Stimulated activated CD4-positive, alpha-beta T cell treated with anti-CD3 and anti-CD28 coated beads, Interleukin-12 subunit alpha, Interleukin-12 subunit beta, amount 100 ng/mL, for 48 hours (primary cell): ENCODE data around the gene ACTRT3.
"Not testable (repeated sequence)": the region's sequence is repeated elsewhere in the genome, so short reads cannot be mapped to it uniquely, and the experiment has no call there.

ENCODE experiments used
- DNase-seq, 3 donors: peaks; one replicate each; pipeline ENCODE4 v3.0.0-alpha.2; 2020; ENCODE audit warnings: low read depth in 2 of 3, low spot score in 1 of 3

ACTRT3 gene

DNA sequence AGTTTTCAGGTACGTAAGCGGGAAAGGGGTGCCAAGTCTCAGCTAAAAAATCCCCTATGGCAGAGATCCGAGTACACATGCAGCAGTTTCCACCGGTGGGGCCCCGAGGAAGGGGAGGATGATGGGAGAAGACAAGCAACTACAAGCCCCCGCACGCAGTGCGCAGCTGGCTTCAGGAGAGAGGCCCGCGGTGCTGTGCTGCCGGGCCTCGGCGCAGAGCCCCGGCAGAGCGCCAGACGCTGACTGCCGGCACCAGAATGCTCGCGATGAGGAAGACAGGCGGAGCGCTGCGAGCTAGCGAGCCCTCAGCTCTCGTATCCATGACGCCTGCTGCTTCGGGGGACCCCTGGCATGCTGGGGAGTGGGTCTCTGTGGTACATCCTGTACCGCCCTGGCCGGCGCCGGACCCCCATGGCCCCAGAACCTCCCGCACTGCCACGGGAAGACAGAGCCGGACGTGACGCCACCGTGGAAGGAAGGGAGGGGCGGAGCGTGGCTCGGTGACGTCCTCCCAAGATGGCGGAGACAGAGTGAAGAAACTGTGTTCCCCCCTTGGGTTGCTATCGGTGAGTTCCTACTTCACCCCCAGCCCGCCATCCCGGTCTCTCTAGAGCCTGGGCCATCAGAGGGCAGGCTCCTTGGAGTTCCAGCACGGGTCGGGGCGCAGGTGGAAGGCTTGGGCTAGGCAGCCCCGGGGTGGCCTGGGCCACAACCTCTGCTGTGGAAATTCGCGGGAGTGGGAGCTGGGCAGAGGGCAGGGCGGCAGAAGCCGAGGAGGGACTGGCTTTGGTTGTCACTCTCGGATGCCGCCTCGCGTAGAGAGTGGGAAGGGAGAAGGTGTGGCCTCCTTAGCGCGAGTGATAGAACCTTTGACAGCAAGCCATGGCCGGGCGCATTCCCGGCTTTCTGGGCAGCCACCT is 3.8 kb upstream of the ACTRT3 start, which contains the start of gene MYNN:
Gene MYNN, plus strand, starts transcription at position 500 of the 920 bp plus-strand sequence. CDS start 900 bp downstream, outside the sequence.
- DNase-seq = peak; percentile 85 to 90 (median 87)

DNA sequence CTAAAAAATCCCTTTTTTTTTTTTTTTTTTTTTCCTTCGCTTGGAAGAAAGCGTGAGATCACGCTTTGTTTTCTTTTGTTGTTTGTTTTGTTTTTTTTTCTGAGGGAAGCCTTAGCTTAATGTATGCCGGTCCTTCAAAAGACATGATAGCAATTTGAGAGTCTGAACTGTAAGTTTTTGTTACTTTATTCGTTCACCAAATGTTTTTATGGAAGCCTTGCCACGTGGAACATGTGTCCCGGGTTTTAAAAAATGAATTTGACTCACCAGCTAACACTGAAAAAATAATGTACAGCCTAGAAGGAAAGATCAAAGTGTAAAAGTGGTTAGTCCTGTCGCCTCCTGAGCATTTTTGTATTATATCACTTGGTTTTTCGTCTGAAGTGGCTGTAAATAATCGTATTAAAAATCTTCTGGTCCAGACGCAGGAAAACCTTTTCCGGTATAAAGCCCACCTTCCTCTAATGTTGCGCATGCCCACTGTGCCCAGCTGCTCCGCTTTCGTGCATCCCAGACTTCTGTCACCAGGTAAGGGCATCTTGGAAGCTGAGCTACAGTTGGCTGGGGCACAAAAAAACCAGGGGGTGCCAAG is 3.0 kb upstream of the ACTRT3 start:
- DNase-seq = peak in 2 of 3 donors; percentile 43 to 47

DNA sequence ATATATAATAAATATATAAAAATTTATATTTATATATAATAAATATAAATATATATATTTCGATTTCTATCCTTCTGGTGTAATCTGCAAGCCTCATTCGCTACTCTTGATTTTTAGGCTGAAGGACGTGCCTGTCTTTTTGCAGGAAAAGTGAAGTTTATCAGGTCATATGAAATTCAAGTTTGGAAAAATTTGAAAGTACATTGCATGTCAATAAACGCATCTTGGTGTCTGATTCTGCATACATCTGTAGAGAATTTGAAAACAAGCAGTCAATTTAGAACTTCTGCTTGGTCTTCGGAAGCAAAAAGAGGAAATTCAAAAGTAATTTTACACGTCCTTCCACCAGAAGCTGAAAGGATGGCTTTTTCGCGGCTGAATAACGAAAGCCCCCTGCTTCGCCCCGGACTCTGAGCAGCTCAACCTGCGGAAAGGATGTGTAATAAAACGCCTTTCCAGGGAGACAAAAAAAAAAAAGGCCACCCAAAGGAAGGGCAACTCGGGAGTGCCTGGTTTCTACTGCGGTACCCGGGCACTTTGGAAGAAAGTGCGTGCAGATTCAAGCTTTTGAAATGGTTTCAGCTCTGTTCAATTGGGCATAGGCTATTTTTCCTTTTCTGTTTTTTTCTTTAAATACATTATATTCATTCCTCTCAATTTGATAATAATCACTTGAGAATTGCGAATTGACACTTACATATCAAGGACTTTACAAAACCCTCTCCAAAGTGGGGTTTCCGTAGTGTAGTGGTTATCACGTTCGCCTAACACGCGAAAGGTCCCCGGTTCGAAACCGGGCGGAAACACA is 2.3 kb upstream of the ACTRT3 start:
- peak; percentile 29 to 94 (median 35) for DNase-seq

DNA sequence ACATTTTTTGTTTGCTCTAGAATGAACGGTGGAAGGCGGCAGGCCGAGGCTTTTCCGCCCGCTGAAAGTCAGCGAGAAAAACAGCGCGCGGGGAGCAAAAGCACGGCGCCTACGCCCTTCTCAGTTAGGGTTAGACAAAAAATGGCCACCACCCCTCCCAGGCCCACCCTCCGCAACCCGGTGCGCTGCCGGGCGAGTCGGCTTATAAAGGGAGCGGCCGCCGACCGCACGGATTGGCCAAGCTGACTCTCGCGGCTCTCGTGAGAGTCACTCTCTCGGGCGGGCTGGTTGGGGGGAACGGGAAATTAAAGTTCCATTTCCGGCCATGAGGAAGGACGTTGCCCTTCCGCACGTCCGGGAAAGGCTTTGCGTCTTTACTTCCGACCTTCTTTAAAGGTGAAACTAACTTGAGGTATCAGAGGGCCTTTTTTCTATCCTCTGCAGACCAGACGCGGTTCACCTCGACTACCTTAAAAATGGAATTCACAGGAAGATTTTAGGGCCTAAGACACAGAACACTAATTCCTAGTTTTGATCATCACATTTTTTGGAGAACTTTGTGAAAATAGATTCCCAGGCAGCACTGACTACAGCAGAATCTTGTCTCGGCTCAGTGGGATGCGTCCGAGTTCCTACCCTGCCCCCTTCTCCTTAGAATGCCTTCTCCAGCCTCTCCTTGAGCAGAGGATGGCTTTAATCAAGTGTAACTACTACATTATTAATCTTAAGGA is 4.3 kb downstream of the ACTRT3 start, which contains the start of gene TERC:
Gene TERC, minus strand, starts transcription at position 179 of the 731 bp plus-strand sequence.
- peak; percentile 85 to 91 (median 87) for DNase-seq

DNA sequence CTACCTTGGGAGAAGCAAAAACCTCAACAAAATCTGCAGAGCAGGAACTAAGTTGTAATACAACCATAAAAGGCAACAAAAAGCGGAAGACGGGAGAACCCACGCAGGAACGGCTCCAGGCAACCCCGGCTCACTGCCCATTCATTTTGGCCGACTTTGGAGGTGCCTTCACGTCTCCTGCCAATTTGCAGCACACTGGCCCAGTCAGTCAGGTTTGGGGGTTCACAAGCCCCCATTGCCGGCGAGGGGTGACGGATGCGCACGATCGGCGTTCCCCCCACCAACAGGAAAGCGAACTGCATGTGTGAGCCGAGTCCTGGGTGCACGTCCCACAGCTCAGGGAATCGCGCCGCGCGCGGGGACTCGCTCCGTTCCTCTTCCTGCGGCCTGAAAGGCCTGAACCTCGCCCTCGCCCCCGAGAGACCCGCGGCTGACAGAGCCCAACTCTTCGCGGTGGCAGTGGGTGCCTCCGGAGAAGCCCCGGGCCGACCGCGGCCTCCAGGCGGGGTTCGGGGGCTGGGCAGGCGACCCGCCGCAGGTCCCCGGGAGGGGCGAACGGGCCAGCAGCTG is 5.0 kb downstream of the ACTRT3 start:
- peak; percentile 52 to 62 (median 57) for DNase-seq

DNA sequence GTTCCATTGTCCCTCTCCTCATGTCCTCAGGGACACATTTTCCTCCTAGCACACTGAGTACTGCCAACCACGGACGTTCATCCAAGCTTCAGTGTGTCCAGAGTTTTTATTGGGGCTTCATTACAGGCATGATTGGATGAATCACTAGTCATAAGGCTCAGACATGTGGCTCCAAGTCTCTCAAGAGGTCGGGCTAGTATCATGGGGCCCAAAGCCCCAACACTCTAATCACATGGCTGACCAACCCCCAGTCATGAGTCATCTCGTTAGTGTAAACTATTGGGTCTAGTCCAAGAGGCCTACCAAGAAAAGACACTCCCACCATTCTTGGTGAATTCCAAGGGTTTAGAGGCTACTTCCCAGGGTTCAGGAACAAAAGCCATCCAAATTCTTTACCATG is 8.9 kb downstream of the ACTRT3 start:
- DNase-seq = no peak

DNA sequence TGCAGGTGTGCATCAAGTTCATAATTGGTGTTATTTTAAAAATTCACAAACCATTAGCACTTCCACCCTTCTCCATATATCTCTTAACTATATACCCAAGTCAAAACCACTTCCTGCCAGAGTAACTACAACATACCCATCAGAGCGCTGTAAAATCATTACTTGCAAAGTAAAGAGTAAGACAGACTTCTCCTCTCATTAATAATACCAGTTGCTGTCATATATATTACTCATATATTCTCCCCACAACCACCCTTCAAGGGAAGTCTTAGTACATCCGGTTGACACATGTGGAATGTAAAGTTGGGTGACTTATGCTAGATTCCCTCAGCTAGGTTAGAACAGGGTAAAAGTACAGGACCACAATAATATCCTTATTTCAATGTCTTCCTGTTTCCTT is 10.1 kb downstream of the ACTRT3 start:
- no peak for DNase-seq

DNA sequence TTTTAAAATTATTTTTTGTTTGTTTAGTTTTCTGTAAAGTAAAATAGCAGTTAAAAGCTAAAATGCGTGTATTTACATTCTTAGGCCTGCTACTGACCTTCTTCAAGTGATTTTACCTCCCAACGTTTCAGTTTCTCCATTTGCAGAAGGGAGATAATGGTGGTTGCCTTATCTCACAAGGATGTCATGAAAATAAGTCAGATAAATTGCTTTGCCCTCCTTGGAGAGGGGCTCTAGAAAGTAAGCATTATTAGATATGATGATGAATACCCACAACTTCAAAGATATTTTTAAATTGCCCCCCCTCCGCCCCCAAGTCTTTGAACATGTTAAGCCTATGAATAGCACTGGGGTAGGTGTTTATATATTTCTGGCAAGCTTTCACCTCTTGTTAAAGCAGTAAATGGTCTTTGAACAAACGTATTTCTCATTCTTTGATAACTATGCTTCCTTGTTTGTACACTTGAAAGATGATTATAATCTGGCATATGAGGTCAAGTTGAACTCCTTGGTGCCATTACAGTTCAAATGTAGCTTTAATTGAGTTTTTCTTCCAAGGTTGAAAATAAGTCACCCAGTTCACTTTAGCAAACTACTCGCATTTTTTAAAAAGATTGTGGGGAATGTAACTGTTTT is 10.9 kb downstream of the ACTRT3 start:
- DNase-seq = no peak

DNA sequence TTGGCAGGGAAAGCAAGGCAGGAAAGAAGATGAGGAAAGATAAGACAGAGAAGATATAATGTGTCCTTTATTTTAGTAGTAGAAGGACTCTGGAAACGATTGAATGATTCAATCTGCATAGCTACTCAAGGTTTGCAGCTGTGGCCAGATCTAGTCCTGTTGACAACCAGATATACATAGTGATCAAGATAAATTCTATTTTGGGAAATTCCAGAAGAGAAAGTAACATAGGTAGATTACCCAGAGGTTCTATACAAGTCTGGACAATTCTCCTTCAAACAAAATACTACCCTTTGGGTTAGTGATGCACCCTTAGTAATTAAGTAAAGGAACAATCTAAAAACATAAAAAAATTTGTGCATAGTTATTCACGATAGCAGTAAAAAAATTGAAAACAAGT is 13.9 kb downstream of the ACTRT3 start:
- no peak for DNase-seq

DNA sequence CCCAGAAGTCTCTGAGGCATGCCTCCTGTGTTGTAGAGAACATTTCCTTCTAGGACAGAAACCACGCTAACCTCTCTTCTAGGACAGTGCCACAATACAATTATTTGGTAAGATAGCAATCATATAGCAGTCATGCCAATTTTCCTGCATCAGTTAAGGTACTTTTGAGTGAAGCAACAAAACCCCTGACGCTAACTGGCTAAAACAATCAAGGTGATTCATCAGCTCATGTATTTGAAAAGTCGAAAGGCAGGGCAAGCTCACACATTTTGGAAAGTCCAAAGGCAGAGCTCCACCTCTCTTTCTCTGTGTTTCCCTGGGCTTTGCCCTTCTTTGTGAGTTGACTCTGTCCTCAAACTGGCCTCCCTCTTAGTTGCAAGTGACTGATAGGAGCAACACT is 14.7 kb downstream of the ACTRT3 start:
- no peak for DNase-seq

DNA sequence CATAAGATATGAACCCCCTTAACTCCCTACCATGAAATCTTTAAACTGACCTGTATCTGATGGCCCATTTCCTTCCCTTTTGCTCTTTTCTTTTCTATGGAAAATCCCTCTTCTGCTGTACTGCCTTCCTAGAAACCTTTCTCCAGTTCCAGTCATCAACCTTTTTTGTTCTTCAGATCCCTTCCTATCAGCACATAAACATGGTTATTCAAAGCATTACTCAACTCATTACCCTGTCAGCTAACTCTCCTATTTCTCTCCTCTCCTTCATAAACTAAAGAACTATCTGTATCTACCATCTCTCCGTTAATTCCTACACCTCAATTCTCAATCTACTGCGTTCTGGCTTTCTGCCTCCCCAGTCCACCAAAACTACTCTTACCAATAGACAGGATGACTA is 17.5 kb downstream of the ACTRT3 start:
- no peak for DNase-seq

DNA sequence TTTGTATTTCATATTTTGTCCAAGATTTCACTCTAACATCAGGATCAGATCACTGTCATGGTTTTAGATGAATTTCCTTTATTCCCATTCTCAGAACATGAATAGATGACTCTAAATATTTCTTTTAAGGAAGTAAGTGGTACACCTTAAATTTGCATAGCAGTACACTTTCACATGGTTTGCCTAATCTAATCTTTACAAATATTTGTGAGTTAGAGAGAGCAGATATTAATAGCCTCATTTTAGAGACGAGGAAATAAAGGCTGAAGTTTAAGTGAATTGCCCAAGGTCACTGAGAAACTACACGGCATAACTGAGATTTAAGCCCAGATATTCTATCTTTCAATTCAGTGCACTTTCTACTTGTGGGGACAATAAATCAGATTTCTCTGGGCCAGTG is 18.7 kb downstream of the ACTRT3 start:
- DNase-seq = no peak

DNA sequence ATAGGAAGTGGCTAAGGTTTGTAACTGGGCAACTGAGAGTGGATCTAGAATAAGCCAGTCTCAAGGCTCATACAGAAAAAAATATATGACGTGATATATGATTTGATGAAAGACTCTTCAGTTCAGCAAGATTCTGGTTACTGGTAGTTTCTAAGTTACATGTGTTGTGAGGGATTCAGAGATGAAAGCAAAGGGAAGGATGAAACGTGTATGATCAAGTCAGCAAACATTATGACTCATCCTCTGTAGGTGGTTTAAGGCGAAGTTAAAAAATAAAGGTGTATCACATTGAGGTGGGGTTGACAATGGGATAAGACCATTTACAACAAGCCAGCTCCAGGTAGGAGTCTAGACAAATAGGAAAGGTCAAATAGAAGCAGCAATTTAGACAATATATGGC is 20.7 kb downstream of the ACTRT3 start:
- no peak for DNase-seq

DNA sequence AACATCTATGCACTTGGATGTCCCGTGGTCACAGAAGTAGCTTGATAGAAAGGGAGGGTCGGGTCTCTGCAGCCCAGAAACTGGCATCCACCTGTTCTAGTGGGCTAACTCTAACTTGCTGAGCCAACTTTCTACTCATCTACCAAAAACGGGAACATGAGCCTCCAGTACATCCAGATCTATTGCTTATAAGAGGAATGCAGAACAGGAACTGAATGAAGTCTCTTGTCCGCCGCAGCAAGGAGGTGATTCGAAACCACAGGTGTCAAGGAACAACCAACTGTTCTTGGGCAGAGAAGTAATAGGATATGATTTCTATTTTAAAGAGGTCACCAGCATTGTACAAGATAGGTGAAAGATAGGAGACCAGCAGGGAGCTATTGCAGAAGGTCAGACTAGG is 22.4 kb downstream of the ACTRT3 start:
- no peak for DNase-seq

DNA sequence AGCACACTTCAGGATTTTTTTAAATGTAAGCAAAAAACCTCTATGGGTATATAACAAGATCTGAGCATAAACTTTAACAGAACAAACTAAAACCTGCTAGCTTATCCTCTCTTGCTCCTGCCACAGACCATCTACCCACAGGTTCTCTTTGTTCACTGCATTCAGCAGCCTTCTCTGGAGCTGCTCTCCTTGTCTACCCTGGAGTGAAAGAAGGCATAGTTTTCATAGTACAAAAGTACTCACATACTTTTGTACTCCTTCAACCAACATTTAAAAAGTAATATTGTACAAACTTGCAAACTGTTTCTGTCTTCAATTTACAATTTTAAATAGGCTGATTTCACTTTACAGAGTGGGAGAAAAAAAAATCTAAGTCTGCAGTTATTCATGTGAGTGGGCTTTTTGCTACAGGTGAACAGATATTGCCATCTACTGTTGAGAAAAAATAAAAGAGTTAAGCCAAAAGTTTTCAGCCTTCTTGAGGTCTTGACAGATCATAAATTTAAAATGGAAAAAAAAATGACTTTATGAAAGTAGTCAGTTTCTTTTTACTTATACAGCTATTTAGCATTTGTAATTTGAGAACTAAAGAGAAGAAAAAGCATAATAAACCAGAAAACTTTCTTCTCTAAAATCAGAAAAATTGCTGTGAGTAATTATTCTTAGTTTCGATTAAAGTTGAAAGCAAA is 24.9 kb downstream of the ACTRT3 start:
- no peak for DNase-seq

DNA sequence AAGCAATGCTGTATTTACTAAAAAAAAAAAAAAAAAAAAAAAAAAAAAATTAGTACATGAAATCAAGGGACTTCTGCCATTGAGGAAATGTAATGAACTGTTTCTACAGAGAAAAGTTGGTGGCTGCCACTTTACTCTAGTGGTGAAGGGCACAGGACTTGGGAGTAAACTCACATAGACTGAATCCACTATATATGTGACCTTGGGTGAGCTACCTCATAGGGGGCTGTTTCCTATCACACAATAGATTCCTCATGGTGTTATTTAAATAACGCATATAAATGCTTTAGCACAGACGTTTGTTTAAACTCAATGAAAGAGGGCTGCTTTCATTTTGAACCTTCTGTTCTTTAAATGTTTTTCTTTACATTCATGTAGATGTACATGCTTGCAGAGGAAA is 30.3 kb downstream of the ACTRT3 start:
- DNase-seq = no peak

DNA sequence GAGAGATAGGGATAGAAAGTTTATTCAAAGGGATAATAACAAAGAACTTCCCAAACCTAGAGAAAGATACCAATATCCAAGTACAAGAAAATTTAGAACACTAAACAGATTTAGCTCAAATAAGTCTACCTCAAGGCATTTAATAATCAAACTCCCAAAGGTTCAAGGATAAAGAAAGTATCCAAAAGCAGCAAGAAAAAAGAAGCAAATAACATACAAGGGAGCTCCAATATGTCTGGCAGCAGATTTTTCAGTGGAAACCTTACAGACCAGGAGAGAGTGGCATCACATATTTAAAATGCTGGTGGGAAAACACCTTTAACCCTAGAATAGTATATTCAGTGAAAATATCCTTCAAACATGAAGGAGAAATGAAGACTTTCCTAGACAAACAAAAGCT is 37.5 kb downstream of the ACTRT3 start:
- DNase-seq = not testable (repeated sequence)

DNA sequence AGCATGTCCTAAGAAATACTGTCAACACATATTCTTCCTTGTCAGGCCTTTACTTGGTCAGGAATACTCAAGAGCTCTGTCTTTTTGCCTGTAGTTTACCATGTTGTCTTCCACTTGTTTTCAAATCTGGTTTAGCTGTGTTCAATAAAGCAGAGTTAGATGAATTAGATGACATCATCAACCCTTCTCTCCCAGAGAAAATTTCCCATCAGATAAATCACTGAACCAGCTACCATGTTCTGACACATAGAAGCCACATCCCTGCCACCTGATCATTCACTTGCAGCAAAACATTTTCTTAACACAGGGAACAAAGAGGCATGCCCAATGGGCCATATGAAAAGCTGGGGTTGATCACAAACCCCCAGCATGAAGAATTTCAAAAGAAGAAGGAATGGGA is 46.6 kb downstream of the ACTRT3 start:
- no peak for DNase-seq

DNA sequence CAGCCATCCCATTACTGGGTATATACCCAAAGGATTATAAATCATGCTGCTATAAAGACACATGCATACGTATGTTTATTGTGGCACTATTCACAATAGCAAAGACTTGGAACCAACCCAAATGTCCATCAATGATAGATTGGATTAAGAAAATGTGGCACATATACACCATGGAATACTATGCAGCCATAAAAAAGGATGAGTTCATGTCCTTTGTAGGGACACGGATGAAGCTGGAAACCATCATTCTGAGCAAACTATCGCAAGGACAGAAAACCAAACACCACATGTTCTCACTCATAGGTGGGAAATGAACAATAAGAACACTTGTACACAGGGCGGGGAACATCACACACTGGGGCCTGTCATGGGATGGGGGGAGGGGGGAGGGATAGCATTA is 50.9 kb downstream of the ACTRT3 start:
- not testable (repeated sequence) for DNase-seq
